Kidney tubule cell (primary cell): ENCODE data around the gene AK4.
"Not testable (repeated sequence)": the region's sequence is repeated elsewhere in the genome, so short reads cannot be mapped to it uniquely, and the experiment has no call there.

Source experiments
- DNase-seq: peaks from one replicate; pipeline ENCODE4 v3.0.0-alpha.2; 2018; ENCODE audit warnings: low spot score

AK4 gene

DNA sequence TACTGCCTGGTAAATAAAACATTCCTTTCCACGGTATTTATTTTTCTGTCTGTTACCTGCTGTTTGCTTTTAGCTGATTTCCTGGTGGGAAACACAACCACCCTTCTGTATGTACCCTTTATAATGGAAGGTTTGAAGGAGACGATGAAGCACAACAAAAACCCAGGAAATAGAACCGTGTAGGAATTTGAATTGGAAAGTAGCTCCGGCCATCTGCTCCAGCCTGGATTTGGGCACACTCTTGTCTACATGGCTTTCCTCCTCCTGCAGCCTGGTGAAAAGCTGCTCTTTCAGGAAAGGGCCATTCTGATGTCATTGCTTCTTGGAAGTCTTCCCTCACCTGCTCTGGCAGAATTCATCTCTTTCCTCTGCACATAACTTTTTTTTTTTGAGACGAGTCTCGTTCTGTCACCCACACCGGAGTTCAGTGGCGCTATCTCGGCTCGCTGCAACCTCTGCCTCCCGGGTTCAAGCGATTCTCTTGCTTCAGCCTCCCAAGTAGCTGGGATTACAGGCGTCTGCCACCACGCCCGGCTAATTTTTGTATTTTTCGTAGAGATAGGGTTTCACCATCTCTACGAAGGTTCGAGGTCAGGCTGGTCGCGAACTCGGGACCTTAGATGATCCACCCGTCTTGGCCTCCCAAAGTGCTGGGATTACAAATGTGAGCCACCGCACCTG lies 2.7 kb downstream of the AK4 start:
- no peak for DNase-seq

DNA sequence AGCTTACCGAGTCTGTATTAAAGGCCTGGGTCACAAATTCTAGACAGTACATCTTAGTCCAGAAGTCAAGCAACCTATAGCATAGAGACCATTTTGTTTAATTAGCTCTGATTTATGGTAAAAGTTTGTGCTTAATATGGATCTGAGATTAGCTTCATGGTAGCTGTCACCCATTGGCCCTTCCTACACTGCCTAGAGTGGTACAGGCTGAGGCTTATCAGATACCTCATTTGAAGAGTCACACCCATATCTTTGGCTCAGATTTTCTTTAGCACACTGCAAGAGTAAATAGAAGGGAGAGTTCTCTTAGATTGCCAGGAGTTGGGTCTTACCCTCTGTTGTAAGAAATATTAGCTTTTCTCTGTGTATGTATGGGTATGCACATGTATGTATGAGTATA lies 3.6 kb downstream of the AK4 start:
- no peak for DNase-seq

DNA sequence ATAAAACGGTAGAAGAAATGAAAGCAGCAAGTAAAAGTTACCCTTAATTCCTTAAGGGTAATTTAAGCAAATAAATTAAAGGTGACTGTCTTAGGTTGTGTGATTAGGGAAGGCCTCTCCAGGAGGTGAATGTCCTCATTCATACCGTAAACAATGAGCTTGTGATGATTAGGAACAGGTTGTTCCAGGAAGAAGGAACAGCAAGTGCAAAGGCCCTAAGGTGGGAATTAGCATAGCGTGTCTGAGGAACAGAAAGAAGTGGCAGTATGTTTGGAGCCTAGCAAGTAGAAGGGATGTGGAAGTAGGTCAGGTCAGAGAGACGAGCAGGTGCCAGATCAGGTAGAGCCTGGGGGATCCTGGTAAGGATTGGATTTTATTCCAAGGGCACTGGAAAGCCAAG lies 5.6 kb downstream of the AK4 start:
- DNase-seq, result no peak

DNA sequence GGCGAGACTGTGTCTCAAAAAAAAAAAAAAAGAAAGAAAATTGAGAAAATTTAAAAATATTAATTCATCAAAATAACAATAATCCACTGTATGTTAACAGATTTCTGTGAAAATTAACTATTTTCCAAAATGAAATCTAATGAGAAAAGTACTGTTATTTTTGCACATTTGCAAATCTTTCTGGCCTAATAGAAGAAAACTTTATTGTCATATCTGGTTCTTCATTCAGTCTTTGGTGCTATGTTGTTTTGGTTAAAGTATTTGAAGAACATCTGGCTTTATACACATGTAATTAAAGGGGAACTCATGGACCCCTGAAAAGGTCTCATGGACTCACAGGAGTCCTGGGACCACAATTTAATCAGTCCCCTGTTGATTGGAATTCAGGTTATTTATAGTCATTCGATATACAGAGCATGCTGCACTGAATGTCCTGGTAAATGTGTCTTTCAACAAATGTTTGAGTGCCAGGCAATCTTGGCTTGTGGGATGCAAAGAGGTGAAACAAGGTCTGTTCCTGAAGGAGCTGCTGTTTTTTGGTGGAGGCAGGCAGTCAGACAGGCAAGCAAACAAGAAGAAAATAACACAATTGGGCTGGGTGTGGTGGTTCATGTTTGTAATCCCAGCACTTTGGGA lies 9.0 kb downstream of the AK4 start:
- DNase-seq, result no peak

DNA sequence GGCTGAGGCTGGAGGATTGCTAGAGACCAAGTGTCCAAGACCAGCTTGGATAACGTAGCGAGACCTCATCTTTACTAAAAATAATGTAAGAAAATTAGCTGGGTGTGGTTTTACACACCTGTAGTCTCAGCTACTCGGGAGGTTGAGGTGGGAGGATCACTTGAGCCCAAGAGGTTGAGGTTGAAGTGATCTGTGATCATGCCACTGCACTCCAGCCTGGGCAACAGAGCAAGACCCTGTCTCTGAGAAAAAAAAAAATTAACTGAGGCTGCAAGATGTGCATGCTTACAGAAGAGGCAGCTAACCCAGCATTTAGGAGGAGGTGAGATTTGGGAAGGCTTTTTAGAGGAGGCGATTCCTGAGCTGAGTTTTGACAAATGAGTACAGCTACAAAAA lies 9.5 kb downstream of the AK4 start:
- no peak for DNase-seq

DNA sequence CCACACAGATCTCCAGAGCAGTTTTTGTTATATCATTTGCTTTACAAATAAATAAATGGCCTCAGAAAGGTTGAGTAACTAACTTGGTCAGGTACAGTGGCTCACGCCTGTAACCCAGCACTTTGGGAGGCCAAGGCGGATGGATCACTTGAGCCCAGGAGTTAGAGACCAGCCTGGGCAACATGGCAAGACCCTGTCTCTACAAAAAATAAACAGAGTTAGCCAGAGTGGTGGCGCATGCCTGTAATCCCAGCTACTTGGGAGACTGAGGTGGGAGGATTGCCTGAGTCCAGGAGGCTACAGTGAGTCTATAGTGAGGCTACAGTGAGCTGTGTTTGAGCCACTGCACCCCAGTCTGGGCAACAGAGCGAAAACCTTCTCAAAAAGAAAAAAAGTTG lies 11.3 kb downstream of the AK4 start:
- not testable (repeated sequence) for DNase-seq

DNA sequence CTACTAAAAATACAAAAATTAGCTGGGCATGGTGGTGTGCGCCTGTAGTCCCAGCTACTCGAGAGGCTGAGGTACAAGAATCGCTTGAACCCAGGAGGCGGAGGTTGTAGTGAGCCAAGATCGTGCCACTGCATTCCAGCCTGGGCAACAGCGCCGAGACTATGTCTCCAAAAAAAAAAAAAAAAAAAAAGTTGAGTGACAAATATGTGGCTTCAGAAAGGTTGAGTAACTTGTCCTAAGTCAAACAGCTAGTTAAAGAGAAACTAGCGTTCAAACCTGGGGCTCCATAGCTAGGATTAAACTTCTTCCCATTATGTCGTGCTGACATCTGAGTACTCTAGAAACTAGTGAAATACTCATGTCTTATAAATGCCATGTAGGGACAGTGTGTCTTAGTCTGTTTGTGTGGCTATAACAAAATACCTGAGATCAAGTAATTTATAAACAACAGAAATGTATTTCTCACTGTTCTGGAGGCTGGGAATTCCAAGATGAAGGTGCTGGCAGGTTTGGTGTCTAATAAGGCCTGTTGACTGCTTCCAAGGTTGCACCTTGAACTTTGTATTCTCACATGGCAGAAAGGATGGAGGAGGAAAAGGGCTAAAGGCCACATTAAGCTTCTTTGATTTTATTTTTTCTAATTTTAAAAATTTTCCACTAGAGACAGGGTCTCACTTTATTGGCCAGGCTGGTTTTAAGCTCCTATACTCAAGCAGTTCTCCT lies 12.0 kb downstream of the AK4 start:
- DNase-seq, result no peak

DNA sequence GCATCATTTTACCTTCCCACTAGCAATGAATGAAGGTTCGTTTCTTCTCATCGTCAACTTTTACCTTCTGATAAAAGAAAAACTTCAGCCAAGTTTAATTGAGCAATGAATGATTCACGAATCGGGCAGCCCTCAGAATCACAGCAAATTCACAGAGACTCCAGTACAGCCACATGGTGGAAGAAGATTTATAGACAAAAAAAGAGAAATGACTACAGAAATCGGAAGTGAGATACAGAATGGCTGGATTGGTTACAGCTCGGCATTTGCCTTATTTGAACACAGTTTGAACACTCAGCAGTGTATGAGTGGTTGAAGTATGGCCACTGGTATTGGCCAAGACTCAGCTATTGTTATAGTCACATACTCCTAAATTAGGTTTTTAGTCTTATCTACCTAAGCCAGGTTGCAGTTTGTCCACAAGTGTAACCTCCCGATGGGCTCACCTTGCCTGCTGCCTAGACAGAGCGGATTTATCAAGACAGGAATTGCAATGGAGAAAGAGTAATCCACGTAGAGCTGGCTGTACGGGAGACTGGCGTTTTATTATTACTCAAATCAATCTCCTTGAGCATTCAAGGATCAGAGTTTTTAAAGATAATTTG lies 15.3 kb downstream of the AK4 start:
- no peak for DNase-seq

DNA sequence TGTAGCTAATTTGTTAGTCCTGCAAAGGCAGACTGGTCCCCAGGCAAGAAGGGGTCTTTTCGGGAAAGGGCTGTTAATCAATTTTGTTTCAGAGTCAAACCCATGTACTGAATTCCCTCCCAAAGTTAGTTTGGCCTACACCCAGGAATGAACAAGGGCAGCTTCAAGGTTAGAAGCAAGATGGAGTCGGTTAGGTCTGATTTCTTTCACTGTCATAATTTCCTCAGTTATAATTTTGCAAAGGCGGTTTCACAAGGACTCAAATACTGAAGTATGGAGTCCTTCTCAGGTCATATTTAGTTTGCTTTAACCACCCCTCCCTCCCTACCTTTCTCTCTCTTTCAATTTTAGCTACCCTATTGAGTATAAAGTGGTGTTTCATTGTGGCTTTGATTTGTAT lies 16.1 kb downstream of the AK4 start:
- DNase-seq, result not testable (repeated sequence)

DNA sequence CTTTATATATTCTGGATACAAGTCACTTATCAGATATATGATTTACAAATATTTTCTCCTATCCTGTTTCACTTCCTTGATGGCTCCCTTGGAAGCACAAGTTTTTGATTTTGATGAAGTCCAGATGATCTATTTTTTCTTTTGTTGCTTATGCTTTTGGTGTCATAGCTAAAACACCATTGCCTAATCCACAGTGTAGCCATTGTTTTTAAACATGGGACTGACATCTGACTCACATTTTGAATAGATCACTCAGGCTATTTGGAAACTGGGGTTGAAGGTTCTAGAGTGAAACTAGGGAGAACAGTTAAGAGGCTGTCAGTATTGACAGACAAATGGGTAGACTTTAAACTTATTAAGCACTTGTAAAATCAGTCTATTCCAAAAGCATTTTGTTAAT lies 16.6 kb downstream of the AK4 start:
- DNase-seq, result peak; percentile 40

DNA sequence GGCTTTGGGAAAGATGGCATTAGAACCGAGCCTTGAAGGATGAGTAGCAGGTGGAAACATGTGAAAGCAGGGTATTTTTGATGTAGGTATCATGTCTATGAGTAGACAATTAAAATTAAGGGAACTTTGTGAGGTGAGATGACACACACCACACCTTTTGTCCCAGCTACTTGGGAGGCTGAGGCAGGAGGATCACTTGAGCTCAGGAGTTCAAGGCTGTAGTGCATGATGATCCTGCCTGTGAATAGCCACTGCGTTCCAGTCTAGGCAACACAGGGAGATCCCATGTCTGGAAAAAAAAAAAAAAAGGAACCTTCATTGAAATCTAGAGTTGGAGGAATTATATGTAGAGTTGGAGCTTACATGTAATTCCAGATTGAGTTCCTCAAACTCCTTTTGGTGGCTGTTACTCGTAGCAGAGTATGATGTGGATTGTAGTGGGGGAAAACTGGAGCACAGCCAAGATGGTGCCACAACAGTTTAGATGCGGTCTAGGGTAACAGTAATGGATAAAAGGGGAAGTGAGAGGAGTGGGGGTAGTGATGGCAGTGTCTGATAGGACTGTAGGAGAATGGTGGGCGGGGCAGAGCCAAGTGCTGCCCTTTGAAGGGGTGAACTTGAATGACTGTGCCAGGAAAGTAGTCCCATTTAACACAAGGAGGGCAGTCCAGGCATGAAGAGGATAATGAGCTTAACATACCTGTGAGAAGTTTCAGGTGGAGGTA lies 17.4 kb downstream of the AK4 start:
- DNase-seq, result peak; percentile 42

DNA sequence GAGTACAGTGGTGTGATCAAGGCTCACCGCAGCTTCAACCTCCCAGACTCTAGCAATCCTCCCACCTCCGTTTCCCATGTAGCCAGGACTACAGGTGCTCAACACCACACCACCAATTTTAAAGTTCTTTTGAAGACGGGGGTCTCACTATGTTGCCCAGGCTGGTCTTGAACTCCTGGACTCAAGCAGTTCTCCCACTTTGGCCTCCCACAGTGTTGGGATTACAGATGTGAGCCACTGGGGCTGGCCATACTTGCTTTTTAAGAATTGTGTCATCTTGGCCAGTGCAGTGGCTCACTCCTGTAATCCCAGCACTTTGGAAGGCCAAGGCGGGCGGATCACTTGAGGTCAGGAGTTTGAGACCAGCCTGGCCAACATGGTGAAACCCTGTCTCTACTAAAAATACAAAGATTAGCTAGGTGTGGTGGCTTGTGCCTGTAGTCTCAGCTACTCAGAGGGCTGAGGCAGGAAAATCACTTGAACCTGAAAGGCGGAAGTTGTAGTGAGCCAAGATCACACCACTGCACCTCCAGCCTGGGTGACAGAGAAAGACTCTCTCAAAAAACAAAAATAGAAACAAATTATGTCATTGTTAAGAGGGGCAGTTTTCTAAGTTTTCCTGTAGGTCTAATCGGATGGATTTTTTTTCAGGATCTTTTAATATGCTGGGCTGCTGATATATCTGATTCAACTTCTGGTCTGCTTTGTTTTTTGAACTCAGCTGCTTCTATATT lies 18.7 kb downstream of the AK4 start:
- DNase-seq, result no peak

DNA sequence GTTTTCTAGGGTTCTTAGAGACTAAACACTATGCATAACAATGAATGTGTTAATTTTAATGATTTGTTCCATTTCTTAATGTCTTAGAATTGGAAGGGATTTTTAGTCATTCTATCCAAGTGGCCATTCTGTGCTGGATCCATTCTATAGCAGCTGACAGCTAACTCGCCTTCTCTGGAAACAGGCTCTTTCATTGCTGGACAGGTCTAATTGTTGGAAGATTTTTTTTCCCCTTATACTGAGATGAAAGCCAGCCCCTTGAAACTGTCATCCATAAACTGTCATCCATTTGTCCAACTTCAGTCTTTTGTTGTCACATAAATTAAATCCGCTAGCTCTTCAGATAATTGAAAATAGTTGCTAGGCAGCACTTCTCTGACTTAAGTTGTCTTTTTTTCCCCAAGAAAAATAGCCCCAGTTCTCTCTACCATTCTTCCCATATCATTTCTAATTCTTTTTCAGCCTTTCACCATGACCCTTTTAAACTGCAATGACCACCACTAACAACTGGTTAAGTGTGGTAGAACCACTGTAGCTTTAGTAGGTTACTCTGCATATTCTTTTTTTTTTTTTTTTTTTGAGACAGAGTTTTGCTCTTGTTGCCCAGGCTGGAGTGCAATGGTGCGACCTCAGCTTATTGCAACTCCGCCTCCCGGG lies 19.7 kb downstream of the AK4 start:
- DNase-seq, result no peak

DNA sequence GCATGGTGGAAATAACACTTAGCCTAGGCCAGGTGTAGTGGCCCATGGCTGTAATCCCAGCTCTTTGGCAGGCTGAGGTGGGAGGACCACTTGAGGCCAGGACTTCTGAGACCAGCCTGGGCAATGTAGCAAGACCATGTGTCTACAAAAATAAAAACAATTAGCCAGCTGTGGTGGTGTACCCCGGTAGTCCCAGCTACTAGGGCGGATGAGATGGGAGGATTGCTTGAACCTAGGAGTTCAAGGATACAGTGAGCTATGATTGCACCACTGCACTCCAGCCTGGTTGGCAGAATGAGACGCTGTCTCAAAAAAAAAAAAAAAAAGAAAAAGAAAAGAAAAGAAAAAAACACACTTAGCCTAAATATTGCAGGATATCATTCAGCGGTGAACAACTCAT lies 20.9 kb downstream of the AK4 start:
- no peak for DNase-seq

DNA sequence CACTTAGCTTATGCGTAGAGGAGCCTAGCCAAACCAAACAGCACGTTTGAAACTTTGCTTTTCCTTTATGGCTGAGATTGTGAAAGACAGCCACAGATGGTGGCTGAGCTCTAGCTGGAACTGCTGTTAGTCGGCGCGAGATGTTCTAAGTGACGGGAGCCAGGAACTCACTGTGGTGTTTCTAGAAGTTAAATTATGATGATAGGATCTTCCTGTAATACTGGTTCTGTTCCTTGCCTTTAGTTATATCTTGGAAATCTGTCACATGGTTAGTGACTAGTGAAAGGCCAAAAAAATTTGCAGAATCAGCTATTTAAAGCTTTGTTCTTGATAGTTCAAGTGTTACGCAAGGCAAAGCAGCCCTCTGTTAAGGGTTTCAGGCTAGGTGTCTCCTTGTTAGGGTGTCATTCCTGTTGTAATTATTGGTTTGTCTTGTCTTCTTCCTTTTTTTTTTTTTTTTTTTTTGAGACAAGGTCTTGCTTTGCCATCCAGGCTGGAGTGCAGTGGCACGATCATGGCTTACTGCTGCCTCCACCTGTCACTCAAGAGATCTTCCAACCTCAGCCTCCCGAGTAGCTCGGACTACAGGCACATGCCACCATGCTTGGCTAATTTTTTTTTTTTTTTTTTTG lies 22.6 kb downstream of the AK4 start:
- peak; percentile 32 for DNase-seq

DNA sequence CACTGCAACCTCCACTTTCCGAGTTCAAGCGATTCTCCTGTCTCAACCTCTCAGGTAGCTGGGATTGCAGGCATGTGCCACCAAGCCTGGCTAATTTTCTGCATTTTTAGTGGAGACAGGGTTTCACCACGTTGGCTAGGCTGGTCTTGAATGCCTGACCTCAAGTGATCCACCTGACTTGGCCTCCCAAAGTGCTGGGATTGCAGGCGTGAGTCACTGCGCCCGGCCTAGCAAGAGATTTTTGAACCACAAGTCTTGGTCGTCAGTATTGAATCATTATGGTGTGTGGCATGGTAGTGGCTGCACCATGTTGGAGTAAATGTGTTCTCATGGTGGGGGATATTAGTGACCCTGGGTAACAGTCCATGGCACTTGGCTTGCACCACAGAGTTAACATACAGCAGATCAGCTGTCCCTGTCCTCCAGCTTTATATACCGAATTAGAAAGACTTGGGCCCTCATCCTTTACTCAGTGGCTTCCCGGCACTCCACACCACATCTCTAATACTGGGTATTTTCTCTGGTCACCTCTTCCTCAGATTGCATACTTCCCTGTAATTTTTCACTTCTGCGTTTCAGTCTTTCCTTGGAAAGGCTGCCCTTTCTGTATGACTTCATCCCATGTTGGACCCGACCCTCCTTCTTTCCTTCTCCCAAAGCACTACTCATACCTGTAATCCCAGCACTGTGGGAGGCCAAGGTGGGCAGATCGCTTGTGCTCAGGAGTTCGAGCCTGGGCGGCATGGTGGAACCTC lies 25.1 kb downstream of the AK4 start:
- peak; percentile 91 for DNase-seq

DNA sequence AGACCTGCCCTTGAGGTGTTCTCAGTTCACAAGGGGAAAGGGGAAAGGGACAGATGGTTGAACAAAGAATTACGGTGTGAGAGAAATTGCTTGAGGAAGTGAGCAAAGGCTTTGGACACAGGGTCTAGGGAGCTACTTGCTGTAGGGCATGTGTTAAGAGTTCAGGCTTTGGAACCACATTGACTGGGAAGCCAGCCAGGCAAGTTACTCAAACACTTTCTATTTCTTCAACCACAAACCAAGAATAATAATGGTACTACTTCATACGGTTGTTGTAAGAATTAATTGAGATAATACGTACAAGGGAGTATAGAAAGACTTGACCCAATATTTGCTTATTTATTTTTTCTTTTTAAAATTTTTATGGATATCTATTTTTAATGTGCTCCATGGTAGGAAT lies 26.6 kb downstream of the AK4 start:
- DNase-seq, result peak; percentile 97

DNA sequence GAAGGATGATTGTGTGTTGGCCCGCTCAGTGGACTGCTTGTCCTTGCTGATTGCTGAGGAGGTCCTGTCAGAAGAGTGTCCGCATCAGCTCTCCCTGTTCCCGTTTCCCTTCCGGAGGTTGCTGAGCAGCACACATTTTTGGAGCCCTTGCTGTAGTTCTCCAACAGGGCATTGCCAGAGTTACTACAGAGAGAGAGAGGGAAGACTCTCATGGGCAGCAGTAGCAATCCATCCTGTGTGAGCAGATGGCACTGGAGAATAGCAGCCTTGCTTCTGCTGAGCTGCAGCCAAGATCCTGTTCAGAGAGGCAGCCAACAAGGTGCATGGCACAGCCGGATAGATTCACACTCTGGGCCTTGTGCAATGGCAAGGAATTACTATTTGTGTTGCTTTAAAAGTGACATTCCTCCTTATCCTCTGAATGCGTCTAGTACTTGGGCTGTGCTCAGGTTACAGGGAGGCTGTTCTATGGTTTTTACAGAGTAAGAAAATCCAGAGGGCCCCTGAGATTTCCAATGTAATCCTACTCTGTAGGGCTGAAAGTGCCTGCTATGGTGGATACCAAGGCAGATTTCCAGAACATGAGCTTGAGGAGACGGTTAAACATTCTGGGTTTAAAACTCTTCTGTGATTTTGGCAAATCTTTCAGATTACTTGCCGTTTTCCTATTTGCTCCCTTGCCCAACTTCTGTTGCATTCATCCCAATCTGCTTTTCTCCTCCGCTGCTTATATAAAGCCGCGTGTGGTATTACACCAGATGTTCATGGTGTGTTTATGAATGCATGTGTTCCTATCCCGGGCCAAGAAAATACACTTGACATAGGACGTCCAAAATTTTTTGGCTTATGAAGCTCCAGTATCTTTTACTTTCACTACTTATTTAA lies 27.4 kb downstream of the AK4 start:
- no peak for DNase-seq

DNA sequence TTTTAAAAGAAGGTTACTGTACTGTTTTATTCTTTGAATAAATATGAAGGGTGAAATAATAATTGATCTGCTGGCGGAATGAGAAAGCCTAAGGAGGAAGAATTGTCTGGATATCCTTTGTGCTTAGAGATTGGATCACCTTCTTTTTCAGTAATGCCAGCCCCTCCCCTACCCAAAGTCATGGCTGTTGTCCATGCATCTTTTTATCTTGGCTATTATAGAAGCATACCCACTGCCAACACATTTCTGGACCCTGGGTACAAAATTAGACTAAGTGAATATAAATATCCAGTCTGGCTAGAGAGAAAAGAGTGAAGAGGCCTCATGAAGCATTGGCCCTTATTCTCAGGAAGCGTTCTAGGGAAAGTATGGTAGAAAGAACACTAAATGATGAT lies 28.1 kb downstream of the AK4 start:
- DNase-seq, result no peak
